Subcutaneous abdominal adipose tissue (tissue), 5 donors: ENCODE results near the gene F2RL1.
"Not testable (repeated sequence)": the region's sequence is repeated elsewhere in the genome, so short reads cannot be mapped to it uniquely, and the experiment has no call there.

Experiments used
- H3K27ac ChIP-seq: one replicate; pipeline ENCODE4 v1.7.0; 2013; ENCODE audit warnings: low read depth, mild to moderate bottlenecking, inconsistent platforms, low read length, moderate library complexity
- H3K27me3 ChIP-seq, 5 donors: one replicate each; pipeline ENCODE4 v1.7.0; 2013; ENCODE audit warnings: low read length in 5 of 5, inconsistent platforms in 1 of 5; ENCODE audit not compliant: control insufficient read depth in 5 of 5, insufficient read depth in 4 of 5
- H3K36me3 ChIP-seq, 5 donors: one replicate each; pipeline ENCODE4 v1.7.0; 2013; ENCODE audit warnings: low read length in 5 of 5; ENCODE audit not compliant: control insufficient read depth in 5 of 5, insufficient read depth in 5 of 5
- H3K4me1 ChIP-seq, 5 donors: one replicate each; pipeline ENCODE4 v1.7.0; 2013; ENCODE audit warnings: low read length in 5 of 5, mild to moderate bottlenecking in 3 of 5, moderate library complexity in 1 of 5; ENCODE audit not compliant: control insufficient read depth in 5 of 5, insufficient read depth in 5 of 5
- H3K4me3 ChIP-seq, 5 donors: one replicate each; pipeline ENCODE4 v1.7.0; 2013; ENCODE audit warnings: low read length in 5 of 5, low read depth in 1 of 5
- H3K9ac ChIP-seq, 5 donors: one replicate each; pipeline ENCODE4 v1.7.0; 2013; ENCODE audit warnings: low read length in 5 of 5, mild to moderate bottlenecking in 4 of 5, moderate library complexity in 3 of 5
- H3K9me3 ChIP-seq, 5 donors: one replicate each; pipeline ENCODE4 v1.7.0; 2013; ENCODE audit warnings: low read length in 5 of 5; ENCODE audit not compliant: control insufficient read depth in 5 of 5
- donor health status: healthy.
- donor health status: healthy.
- donor health status: healthy.
- donor health status: healthy.
- donor health status: healthy.

Gene F2RL1

GRCh38 chr5:76845890-76846289 lies 27.1 kb downstream of the F2RL1 start:
- Histone ChIP-seq H3K4me3 (no peak overlapping the region), H3K9me3 (no peaks in the 10 kb centered on the region), H3K4me1 (peaks cover 0 to 11% (median 2%) of the 10 kb centered on the region in 5 donors), H3K36me3 (no peaks in the 10 kb centered on the region), H3K9ac (no peak overlapping the region), H3K27me3 (peaks cover 0 to 3% (median 0%) of the 10 kb centered on the region in 5 donors), H3K27ac (no peak overlapping the region)

- Histone ChIP-seq H3K27me3 (peaks cover 0 to 3% (median 0%) of the 10 kb centered on the region in 5 donors), H3K9ac (no peak within 1 kb of the TSS), H3K4me1 (peaks cover 0 to 19% (median 13%) of the 10 kb centered on the region in 5 donors), H3K9me3 (peaks cover 0 to under 1% (median 0%) of the 10 kb centered on the region in 5 donors), H3K4me3 (no peak within 1 kb of the TSS), H3K27ac (no peak within 1 kb of the TSS), H3K36me3 (no peaks in the 10 kb centered on the region)
Observed at GRCh38 chr5:76849419-76850291, 30.8 kb downstream of the F2RL1 start, which contains the start of gene S100Z. S100Z (plus strand) TSS chr5:76850014; CDS start chr5:76875360, 25,346 bp downstream.

- no peak overlapping the region for H3K27ac ChIP-seq
- H3K4me3 ChIP-seq = no peak overlapping the region
- peaks cover 0 to 3% (median 0%) of the 10 kb centered on the region in 5 donors for H3K27me3 ChIP-seq
- no peak overlapping the region for H3K9ac ChIP-seq
- peaks cover 0 to 3% (median 0%) of the 10 kb centered on the region in 5 donors for H3K9me3 ChIP-seq
- H3K4me1 ChIP-seq = peaks cover 0 to 23% (median 10%) of the 10 kb centered on the region in 5 donors
- H3K36me3 ChIP-seq = no peaks in the 10 kb centered on the region
Observed at GRCh38 chr5:76850543-76851145, 31.8 kb downstream of the F2RL1 start.

GRCh38 chr5:76851728-76852369 lies 33.0 kb downstream of the F2RL1 start:
- Histone ChIP-seq H3K27ac (no peak overlapping the region), H3K4me3 (no peak overlapping the region), H3K9me3 (peaks cover 0 to 3% (median 0%) of the 10 kb centered on the region in 5 donors), H3K27me3 (peaks cover 0 to 3% (median 0%) of the 10 kb centered on the region in 5 donors), H3K9ac (no peak overlapping the region), H3K4me1 (peaks cover 0 to 34% (median 10%) of the 10 kb centered on the region in 5 donors), H3K36me3 (no peaks in the 10 kb centered on the region)

- no peak overlapping the region for H3K27ac ChIP-seq
- H3K9me3 ChIP-seq = peaks cover 0 to 3% (median 0%) of the 10 kb centered on the region in 5 donors
- peaks cover 0 to 34% (median 10%) of the 10 kb centered on the region in 5 donors for H3K4me1 ChIP-seq
- no peak overlapping the region for H3K9ac ChIP-seq
- no peaks in the 10 kb centered on the region for H3K36me3 ChIP-seq
- no peak overlapping the region for H3K4me3 ChIP-seq
- H3K27me3 ChIP-seq = peaks cover 0 to 3% (median 0%) of the 10 kb centered on the region in 5 donors
Observed at GRCh38 chr5:76852772-76853171, 33.9 kb downstream of the F2RL1 start.

- H3K9ac ChIP-seq, H3K36me3 ChIP-seq, H3K9me3 ChIP-seq, H3K27ac ChIP-seq, H3K27me3 ChIP-seq, H3K4me3 ChIP-seq: not testable (repeated sequence)
- H3K4me1 ChIP-seq = peaks cover 0 to 34% (median 10%) of the 10 kb centered on the region in 5 donors
Observed at GRCh38 chr5:76853741-76854140, 34.9 kb downstream of the F2RL1 start.

GRCh38 chr5:76854644-76855043 lies 35.8 kb downstream of the F2RL1 start:
- H3K27ac ChIP-seq = no peak overlapping the region
- H3K4me1 ChIP-seq = peaks cover 0 to 34% (median 10%) of the 10 kb centered on the region in 5 donors
- no peaks in the 10 kb centered on the region for H3K36me3 ChIP-seq
- no peak overlapping the region for H3K9ac ChIP-seq
- H3K9me3 ChIP-seq = peaks cover 0 to 3% (median 0%) of the 10 kb centered on the region in 5 donors
- H3K4me3 ChIP-seq = no peak overlapping the region
- H3K27me3 ChIP-seq = peaks cover 0 to 3% (median 0%) of the 10 kb centered on the region in 5 donors

GRCh38 chr5:76855501-76855900 lies 36.7 kb downstream of the F2RL1 start:
- not testable (repeated sequence) for H3K4me3 ChIP-seq, H3K9ac ChIP-seq, H3K36me3 ChIP-seq, H3K27ac ChIP-seq, H3K27me3 ChIP-seq, H3K9me3 ChIP-seq
- peaks cover 0 to 34% (median 10%) of the 10 kb centered on the region in 5 donors for H3K4me1 ChIP-seq

- Histone ChIP-seq H3K4me3 (no peak overlapping the region), H3K9me3 (peaks cover 0 to 3% (median 0%) of the 10 kb centered on the region in 5 donors), H3K27ac (no peak overlapping the region), H3K36me3 (no peaks in the 10 kb centered on the region), H3K27me3 (peaks cover 0 to under 1% (median 0%) of the 10 kb centered on the region in 5 donors), H3K4me1 (peaks cover 0 to 32% (median 5%) of the 10 kb centered on the region in 5 donors), H3K9ac (no peak overlapping the region)
Observed at GRCh38 chr5:76855961-76856360, 37.1 kb downstream of the F2RL1 start.
